Activated T-cell treated with anti-CD3 and anti-CD28 coated beads, Interleukin-2, amount 50 U/mL, for 1 hour (primary cell): Measurements from ENCODE around the gene CCM2.

Experiments used
- DNase-seq: peaks from one replicate; pipeline ENCODE4 v3.0.0-alpha.2; 2020

The CCM2 gene

DNA sequence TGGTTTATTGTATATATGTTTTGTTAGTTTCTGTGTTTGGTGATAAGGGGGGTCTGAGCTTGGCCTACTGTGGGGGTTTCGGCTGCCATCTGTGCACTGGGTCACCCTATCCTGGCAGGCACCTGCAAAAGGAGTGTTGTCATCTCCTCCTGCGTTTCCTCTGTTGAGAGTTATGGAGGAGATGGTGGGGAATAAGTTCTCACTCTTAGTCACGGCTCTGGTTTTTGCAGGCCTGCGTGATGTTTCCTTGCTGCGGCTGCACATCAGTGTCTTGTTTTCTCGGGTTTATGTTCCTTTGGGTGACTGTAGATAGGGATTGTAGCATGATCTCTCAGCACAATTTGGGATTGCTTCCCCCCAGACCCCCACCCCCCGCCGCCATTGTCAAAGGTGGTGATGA, 36.8 kb downstream of the CCM2 start:
- no peak for DNase-seq

DNA sequence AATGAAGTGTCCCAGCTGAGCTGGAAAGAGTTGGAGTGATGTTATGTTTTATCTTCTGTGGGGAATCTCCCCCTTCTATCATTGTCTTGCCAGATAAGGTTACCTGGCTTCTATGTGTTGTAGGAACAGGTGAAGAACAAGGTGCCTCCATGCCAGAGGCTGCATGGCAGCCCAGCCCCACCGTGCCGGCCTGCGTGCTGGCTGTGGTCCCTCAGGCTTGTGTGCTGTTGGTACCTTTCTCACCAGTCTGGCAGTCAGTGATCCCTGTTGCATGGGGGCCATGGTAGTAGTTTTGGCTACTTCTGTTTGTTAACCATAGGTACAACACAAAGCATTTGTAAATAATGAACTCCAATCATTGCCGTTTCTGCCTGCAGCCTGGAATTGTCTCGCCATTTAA, 37.9 kb downstream of the CCM2 start:
- DNase-seq: no peak

DNA sequence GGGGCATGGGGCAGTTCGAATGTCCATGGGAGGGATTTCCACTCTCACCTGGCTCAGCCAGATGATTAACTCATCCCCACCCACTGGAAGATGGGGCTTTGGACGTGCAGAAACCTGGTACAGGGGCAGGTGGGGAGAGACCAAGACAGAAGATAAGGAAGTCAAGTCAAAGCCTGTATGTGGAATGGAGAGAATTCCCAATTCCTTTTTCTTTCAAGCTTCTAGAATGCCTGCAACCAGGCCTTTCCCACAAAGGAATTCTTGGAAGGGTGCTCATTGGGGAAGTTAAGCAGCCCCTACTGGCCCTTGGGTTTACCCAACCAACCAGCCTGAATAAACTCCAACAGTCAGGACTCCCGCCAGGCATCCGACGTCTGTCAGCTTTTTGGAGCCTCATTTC, 39.1 kb downstream of the CCM2 start:
- DNase-seq: no peak

DNA sequence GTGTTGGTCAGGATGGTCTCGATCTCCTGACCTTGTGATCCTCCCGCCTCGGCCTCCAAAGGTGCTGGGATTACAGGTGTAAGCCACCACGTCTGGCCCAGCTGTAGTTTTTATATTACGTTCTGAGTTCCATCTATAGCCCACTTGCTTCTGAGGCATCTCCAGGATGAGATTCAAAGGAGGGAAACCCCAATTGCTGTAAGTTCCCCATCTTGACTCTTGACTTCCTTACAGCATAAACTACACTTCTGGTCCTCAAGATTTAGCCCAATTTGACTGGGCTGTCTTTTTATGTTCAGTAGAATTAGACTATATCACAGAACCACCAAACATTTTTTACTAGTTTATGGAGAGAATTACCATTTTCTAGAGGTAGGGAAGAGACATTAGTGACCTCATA, 44.3 kb downstream of the CCM2 start:
- no peak for DNase-seq

DNA sequence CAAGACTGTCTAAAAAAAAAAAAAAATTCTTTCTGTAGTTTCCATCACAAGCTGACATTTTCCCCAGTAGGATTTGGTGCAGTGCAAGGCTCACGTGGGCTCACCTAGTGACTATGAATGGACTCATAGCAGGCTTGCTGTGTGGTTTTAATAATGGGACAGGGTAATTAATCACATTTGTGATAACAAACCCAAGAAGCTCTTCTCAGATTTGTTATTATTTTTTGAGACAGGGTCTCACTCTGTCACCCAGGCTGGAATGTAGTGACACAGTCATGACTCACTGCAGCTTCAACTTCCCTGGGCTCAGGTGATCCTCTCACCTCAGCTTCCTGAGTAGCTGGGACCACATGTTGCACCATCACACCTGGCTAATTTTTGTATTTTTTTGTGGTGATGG, 48.7 kb downstream of the CCM2 start:
- no peak for DNase-seq

DNA sequence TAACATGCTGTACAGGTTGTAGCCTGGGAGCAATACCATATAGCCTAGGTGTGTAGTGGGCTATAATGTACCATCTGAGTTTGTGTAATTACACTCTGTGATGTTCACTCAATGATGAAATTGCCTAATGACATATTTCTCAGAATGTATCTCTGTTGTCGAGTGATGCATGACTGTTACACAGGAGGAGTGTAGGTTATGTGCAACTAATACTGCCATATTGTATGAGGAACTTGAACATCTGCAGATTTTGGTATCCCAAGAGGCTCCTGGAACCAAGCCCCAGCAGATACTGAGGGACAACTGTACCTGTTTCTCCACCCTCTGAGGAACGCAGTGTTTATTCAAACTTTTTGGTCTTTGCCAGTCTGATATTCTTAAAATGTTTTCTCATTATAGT, 50.2 kb downstream of the CCM2 start:
- DNase-seq: no peak

DNA sequence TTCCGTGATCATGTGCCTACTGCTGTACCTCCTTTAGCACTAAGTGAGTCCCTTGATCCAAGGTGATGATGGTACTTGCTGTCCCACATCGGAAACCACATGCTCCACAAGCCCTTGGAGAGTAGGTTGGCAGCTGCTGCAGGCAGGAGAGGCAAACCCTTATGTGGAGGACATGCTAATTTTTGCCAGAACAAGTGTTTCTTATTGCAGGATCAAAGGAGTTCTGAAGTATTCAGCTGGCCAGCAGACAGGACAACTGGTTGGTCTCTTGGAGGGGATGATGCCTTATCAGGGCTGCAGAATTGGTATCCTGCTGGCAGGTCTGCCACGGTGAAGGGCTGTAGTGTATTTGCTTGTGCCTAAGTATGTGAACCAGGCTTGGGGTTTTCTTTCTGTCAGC, 52.0 kb downstream of the CCM2 start:
- peak; percentile 8 for DNase-seq

DNA sequence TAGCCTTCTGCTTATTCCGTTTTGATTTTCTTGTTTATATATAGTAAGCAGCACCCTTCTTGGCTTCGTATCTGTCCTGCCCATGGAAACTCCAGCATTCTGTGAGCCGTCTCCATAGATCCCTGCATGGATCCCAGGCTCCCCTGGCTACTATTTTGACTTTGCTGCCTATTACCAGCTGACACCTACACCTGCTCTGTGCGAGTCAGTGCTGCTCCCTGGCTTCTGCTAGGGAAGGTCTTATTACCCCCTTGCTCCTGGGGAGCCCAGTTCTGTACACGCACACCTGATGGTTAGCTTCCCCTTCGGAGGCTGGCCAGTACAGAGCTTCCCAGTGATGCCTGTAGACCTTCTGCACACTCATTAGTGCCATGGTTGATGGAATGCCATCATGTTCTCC, 53.4 kb downstream of the CCM2 start:
- DNase-seq: peak; percentile 3

DNA sequence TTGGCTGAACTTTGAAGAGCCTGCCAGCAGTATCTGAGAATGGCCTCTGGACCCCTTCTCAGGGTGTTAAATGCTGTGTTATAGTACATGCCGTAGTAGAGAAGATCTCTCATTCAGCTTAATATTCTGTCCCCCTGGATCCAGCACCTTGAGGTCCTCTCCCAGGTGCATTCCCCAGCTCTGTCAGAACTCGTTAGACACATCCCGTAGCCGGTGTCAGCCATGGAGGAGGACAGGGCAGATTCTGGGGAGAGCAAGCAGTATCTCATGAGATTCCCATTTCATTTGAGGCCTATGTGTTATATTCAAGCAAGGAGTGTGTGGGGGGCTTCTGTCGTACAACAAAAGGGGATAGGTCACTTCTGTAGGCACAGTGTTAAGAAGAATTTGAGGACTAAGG, 53.9 kb downstream of the CCM2 start:
- no peak for DNase-seq

DNA sequence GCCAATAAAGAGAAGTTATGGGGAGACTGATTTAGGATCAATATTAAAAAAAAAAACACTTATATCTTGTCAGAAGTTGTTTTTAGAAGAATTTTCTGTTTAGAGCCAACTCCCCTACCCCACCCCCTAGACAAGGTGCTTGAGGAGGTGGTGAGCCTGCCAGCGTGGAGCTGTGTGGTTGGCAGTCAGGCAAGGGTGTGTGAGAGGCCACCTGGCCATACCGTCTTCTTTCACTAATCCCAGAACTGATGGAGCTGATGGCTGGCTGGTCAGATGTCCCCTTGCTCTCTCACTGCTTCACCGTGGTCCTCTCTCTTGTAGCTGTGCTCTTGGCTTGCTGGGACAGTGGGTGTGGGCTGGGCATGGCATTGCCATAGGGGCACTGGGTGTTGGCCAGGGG, 54.4 kb downstream of the CCM2 start:
- DNase-seq: peak; percentile 15

DNA sequence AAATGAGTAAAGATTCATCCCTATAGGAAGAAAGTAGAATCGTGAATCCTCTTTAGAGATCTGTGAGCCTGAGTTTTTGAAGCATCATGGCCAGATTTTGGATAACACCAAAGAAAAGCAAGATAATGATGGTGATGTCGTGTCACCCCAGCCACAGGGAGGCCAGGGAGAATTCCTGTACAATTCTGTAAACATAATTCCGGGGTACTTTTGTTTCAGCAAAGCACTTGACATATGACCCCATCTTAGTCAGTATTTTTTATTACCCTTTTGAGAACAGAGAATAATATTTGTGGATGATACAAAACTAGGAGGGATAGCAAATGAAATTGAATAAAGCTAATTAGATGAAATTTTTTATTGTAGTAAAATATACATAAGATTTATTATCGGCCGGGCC, 55.0 kb downstream of the CCM2 start:
- DNase-seq: no peak

DNA sequence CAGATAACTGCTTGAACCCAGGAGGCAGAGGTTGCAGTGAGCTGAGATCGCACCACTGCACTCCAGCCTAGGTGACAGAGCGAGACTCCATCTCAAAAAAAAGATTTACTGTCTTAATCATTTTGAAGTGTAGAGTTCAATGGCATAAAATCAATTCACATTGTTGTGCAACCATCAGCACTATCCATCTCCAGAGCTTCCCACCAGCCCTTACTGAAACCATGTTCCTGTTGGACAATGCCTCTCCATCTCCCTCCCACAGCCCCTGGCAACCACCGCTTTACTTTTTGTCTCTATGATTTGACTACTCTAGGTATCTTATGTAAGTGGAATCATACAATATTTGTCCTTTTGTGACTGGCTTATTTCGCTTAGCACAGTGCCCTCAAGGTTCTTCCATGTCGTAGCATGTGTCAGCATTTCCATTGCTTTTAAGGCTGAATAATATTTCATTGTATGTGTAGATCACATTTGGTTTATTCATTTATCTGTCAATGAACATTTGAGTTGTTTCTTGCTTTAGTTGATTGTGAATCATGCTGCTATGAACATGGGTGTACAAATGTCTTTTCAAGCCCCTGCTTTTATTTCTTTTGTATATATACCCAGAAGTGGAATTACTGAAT, 55.7 kb downstream of the CCM2 start:
- no peak for DNase-seq

DNA sequence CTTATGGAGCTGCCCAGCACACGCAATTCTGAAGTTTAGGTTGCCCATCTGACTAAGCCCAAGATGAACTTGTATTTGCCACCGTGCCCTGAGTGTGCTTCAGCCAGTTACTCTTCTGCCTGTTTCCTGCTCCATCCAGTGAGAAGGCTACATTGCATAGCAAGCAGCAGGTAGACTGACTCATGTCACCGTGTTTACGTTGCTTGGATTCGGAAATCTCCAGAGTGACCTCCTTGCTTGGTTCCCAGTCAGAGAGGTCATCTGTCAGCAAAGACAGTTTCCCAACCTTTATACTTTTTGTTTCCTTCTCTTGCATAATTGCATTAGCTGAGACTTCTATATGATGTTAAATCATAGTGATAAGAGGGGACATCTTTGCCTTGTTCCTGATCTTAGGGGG, 57.9 kb downstream of the CCM2 start:
- peak; percentile 6 for DNase-seq

DNA sequence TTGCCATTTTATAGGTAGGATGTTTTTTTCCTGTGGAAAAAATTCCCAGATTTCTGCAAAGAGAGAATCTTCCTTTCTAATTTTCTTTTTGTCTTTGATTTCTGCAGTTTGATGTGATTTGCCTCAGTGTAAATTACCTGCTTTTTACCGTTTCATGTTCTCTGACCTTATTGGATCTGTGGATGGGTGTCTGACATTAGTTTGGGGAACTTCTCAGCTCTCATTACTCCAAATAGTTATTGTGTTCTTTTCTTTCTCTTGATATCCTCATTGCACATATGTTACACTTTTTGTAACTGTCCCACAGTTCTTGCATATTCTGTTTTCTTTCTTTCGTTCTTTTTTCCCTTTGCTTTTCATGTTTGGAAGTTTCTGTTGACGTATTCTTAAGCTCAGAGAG, 60.3 kb downstream of the CCM2 start:
- DNase-seq: no peak

DNA sequence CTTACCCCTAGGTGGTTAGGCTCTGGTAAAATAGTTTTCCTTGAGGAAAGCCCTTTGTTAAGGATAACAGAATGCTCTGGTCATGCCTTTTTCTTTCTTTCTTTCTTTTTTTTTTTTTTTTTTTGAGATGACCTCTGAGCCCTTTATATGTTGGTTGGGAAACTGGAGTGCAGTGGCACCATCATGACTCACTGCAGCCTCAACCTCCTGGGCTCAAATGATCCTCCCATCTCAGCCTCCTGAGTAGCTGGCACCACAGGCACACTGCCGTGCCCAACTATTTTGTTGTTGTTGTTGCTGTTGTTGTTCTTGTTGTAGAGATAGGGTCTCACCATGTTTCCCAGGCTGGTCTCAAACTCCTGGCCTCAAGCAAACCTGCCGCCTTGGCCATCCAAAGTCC, 61.4 kb downstream of the CCM2 start:
- peak; percentile 10 for DNase-seq

DNA sequence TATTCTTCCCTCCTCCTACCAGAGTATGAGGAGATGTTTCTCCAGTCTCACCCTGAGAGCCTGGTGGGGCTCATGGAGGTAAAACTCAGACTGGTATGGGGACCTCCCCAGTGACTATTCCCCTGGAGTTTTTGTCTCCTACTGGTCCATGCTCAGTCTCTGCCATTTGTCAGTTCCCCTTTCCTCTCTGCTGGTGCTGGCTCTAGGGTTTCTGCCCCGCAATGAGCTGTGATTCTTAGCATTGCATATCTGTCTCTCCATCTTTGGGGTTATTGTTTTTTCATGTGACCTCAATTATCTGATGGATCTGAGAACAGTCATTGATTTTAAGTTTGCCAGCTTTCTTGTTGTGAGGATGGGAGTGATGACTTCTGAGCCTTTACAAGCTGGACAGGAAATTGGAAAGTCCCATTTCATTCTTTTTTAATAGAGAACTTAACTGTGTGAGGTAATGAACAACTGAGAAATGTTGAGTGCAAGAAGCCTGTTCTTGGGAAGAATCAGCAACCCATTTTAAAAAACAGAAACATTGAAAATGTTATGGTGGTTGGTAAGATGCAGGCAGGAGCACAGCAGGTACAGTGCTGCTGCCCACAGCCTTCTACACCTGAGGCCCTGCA, 61.9 kb downstream of the CCM2 start:
- DNase-seq: peak; percentile 8

DNA sequence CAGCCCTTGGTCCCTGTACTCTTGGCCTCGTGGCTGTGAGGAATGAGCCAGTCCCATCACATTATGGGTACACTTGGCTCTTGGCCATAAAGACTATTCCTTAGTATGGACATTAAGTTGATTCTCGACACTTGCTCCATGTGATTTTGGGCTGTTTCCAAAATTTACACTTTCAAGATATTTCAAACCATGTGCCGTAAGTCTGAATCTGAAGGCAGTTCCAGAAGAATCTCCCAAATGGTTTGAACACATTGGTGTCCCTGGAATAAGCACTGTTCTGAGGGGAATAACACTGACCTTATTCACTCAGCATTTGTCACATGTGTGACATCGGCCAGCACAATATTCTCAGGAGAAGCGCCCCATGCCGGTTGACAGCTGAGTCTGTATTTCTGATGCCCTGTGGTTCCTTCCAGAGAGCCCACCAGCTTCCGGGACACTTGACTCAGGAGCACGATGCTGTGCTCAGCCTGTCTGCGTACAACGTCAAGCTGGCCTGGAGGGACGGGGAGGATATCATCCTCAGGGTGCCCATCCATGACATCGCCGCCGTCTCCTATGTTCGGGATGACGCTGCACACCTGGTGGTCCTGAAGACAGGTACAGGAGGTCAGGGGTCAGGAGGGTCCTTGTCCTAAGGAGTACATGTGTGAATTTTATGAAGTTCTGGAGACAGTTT, 64.2 kb downstream of the CCM2 start:
- DNase-seq: no peak

DNA sequence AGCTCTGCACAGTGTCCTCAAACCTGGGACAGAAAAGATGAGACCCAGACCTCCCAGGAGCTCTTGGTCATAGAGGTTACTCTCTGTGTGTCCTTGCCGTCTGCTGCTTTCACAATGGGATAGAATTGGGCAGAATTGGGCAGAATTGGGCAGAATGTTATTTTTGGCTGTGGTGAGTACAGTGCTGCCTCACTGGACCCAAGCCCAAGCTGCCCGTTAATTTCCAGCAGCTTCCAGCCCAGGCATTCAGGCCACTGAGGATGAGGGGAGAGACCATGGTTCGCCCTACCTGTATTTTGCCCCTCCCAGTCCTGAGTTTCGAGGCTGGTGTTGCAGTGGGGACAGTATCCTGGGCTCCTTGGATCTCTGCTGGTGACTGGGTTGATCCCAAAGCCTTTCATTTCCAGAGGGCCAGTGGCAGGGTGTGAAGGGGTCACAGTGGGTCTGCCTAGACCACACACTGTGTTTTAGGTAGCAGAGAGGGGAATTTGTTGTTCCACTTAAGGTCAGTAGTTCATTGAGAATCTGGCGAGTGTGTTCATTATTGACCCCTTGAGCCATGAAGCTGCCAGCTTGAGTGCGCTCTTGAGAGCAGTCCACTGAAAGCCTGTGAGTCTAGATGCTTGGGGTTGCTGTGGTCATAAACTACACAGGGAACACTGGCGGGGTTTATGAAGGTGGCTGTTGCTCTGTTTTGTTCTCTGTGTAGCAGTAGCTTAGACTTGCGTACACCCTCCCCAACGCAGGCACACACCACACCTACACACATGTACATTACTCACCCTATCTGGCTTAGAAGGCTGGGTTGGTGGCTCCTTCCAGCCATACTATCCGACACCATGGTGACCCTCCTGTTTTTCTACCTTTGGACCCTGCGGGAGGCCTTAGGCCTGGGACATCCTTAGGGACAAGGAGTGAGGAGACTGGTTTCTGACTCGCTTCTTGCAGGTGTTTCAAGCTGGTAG, 65.3 kb downstream of the CCM2 start:
- no peak for DNase-seq

DNA sequence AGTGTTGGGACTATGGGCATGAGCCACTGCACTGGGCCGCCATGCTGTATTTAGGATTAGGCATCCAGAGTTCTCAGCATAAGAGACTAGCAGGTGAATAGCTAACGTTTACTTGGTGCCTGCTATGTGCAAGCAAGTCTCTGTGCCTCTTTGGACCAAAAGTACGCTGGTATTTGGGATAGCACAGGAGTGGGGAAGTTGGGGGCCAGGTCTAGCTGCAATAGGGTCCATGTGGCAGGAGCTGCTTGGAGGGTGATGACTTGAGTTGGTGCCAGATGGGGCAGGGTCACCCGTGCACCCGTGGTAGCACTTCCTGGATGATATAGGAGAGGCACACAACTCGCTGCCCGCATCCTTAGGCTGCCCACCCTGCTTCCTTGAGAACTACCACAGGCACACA, 66.4 kb downstream of the CCM2 start:
- no peak for DNase-seq

DNA sequence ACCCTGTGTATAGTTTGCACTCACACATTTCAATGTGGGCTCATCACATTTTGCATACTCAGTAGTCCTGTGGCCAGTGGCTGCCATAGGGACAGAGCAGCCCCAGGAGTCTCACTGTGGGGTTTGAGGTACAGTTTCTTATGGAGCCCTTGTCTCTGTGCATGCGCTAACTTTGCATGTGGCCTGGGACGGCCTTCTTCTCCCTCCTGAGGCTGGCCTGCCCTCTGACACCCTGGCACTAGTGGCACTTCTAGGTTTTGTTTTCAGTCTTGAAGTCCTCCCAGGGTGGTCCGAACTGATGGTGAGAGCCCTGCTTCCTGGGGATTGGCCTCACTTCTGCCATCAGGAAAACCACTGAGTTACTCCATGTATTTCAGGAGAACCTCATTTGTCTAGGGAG, 67.6 kb downstream of the CCM2 start:
- DNase-seq: no peak

DNA sequence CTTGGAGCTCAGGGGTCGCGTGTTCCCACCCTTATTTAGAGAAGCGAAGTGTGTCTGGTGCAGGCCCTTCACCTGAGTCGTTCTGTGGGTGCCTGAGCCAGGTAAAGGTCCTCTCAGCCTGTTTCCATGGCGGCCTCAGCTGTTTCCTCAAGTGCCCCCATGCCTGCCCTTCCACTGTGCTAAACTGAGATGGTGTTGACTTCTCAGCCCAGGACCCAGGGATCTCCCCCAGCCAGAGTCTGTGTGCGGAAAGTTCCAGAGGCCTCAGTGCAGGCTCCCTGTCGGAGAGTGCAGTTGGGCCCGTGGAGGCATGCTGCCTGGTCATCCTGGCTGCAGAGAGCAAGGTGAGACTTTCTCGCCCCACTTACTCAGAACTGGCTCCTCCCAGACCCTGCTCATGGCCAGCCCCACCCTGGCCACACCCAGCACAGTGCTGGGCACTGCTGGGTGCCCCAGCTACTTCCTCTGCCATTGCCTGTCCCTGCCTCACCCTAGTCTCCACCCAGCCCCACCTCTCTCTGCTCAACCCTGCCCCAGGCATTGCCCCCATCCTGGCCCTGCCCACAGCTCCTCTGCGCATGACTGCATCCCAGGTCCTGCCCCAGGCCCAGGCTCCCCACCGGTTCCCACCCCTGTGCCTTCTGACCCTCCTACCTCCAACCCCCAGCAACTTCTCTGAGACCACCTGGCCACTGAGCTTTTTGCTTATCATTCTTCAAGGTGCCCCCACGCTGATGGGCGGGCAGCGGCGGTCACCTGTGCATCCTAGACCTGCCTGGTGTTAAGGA, 68.4 kb downstream of the CCM2 start:
- no peak for DNase-seq

DNA sequence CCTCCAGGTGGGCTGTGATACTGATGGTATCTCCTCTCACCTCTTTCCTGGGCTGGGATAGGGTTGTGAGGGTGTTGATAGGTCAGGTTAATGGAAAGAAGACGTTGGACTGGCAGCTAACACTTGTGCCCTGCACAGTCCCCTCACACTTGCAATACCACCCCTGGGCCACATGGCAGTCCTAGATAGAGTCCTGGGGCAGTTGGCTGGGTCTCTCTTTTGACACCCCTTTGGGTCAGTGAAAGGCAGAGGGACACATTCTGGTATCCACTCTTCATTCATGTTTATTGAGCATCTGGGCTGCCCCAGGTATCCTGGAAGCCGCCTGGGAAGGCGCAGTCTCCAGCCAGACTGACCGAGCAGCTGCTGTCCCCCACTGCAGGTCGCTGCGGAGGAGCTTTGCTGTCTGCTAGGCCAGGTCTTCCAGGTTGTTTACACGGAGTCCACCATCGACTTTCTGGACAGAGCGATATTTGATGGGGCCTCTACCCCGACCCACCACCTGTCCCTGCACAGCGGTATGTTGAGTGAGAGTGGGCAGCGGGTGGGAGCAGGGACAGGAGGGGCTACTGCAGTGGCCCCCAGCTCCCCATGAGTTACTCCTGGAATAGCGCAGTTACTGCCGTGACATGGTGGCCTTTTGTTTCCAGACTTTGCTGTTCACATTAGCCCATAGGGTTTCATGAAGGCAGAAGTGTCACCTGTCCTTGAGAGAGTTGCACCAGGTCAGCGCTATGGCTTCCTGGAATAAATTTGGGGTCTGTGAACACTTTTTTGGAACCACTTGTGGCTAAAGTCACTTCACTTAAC, 69.6 kb downstream of the CCM2 start:
- no peak for DNase-seq
